IMR-90 (cell line): Measurements from ENCODE around the gene PEX10.

Experiments
- BHLHE40 ChIP-seq: fragments of 150-350 bp; IDR thresholded peaks from 2 replicates; pipeline ENCODE4 v1.6.1; 2016; ENCODE audit warnings: mild to moderate bottlenecking, low read depth, low read length
- CEBPB ChIP-seq: IDR thresholded peaks from 2 replicates; pipeline ENCODE4 v1.6.1; 2012; ENCODE audit warnings: low read depth, low read length, improper control_type of control experiment
- CHD1 ChIP-seq: IDR thresholded peaks from 2 replicates; pipeline ENCODE4 v1.6.1; 2012; ENCODE audit warnings: low read depth, low read length, improper control_type of control experiment
- FOS ChIP-seq: fragments of 150-350 bp; IDR thresholded peaks from 2 replicates; pipeline ENCODE4 v1.6.1; 2016; ENCODE audit warnings: low read depth, low read length
- MAFK ChIP-seq: IDR thresholded peaks from 2 replicates; pipeline ENCODE4 v1.6.1; 2012; ENCODE audit warnings: low read depth, low read length, improper control_type of control experiment
- MXI1 ChIP-seq: IDR thresholded peaks from 2 replicates; pipeline ENCODE4 v1.6.1; 2012; ENCODE audit warnings: low read depth, mild to moderate bottlenecking, low read length, moderate library complexity, borderline replicate concordance
- NFE2L2 ChIP-seq: fragments of 150-350 bp; IDR thresholded peaks from 2 replicates; pipeline ENCODE4 v1.6.1; 2016; ENCODE audit warnings: low read depth, mild to moderate bottlenecking, low read length
- POLR2A ChIP-seq: IDR thresholded peaks from 2 replicates; pipeline ENCODE4 v1.6.1; 2012; ENCODE audit warnings: mild to moderate bottlenecking, low read depth, low read length
- RAD21 ChIP-seq: IDR thresholded peaks from 2 replicates; pipeline ENCODE4 v1.6.1; 2012; ENCODE audit warnings: low read length, improper control_type of control experiment
- RFX5 ChIP-seq: IDR thresholded peaks from 2 replicates; pipeline ENCODE4 v1.8.0; 2012; ENCODE audit warnings: low read depth, mild to moderate bottlenecking, low read length, moderate library complexity
- SMC3 ChIP-seq: fragments of 150-350 bp; IDR thresholded peaks from 2 replicates; pipeline ENCODE4 v1.6.1; 2016; ENCODE audit warnings: low read depth, mild to moderate bottlenecking, antibody characterized with exemption, low read length, moderate library complexity
- TF ChIP-seq, protein P1 (sequence below): conservative IDR thresholded peaks from 2 replicates; pipeline ENCODE4 v1.5.1; 2012; ENCODE audit warnings: mild to moderate bottlenecking, low read depth, low read length, improper control_type of control experiment
- TF ChIP-seq, protein P2 (sequence below): fragments of 150-350 bp; IDR thresholded peaks from 2 replicates; pipeline ENCODE4 v1.6.1; 2016; ENCODE audit warnings: low read depth, mild to moderate bottlenecking, low read length, moderate library complexity, borderline replicate concordance

DNA sequence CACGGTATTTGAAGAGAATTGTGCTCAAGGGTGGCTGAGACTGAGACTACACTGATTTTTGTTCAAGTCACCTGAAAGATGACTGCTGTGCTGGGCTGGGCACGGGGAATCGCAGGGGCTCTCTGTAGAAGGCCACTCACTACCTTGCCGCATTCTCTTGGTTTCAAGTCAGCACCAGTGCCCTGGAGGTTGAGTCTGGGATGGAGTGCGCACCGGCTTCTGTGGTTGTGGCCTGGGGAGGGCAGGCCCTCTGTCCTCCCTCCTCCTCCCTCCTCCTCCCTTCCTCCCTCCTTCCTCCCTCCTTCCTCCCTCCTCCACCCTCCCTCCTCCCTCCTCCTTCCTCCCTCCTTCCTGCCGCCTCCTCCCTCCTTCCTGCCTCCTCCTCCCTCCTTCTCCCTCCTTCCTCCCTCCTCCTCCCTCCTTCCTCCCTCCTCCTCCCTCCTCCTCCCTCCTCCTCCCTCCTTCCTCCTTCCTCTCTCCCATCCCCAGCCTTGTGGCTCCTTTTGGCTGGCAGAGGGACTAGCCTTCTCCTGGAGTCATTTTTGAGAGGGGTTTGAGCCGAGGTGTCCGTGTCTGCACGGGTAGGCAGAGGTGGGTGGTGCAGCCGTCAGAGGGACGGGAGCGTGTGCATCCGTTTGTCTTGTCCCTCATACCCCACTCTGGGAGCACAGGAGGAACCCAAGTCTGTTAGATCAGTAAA, 11.3 kb downstream of the PEX10 start:
- TF ChIP-seq, protein P1, sequence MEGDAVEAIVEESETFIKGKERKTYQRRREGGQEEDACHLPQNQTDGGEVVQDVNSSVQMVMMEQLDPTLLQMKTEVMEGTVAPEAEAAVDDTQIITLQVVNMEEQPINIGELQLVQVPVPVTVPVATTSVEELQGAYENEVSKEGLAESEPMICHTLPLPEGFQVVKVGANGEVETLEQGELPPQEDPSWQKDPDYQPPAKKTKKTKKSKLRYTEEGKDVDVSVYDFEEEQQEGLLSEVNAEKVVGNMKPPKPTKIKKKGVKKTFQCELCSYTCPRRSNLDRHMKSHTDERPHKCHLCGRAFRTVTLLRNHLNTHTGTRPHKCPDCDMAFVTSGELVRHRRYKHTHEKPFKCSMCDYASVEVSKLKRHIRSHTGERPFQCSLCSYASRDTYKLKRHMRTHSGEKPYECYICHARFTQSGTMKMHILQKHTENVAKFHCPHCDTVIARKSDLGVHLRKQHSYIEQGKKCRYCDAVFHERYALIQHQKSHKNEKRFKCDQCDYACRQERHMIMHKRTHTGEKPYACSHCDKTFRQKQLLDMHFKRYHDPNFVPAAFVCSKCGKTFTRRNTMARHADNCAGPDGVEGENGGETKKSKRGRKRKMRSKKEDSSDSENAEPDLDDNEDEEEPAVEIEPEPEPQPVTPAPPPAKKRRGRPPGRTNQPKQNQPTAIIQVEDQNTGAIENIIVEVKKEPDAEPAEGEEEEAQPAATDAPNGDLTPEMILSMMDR = no peak
- TF ChIP-seq RFX5 (no peak), POLR2A (no peak), MAFK (no peak), CHD1 (no peak), CEBPB (no peak), BHLHE40 (no peak), SMC3 (no peak), NFE2L2 (no peak), FOS (no peak), RAD21 (no peak), MXI1 (no peak)
- TF ChIP-seq, protein P2, sequence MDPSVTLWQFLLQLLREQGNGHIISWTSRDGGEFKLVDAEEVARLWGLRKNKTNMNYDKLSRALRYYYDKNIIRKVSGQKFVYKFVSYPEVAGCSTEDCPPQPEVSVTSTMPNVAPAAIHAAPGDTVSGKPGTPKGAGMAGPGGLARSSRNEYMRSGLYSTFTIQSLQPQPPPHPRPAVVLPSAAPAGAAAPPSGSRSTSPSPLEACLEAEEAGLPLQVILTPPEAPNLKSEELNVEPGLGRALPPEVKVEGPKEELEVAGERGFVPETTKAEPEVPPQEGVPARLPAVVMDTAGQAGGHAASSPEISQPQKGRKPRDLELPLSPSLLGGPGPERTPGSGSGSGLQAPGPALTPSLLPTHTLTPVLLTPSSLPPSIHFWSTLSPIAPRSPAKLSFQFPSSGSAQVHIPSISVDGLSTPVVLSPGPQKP = no peak
